Right lobe of liver (tissue), 6 donors: ENCODE results near the gene KRT76. TPM values are rescaled to one million over a fixed set of nuclear protein-coding genes. Genes with fewer than 3 reads are reported as not detected.

Experiments
- ATAC-seq, 4 donors: fragments of 200-7000 bp; cut with Tn5 transposase; one replicate each; pipeline ENCODE4 v1.9.1; 2020; ENCODE audit warnings: mild to moderate bottlenecking in 4 of 4, moderate library complexity in 4 of 4
- DNase-seq, 3 donors: peaks; one replicate each; pipeline ENCODE4 v3.0.0-alpha.2; 2020
- H3K27ac ChIP-seq, 3 donors: fragments of 200-600 bp; one replicate each; pipeline ENCODE4 v1.8.0; 2022
- H3K27me3 ChIP-seq, 2 donors: fragments of 200-600 bp; one replicate each; pipeline ENCODE4 v1.8.0; 2022
- H3K36me3 ChIP-seq, 4 donors: fragments of 200-600 bp; sonication (generic) in 1 of 4; one replicate each; pipeline versions ENCODE4 v1.5.1 to v1.8.0; 2017 to 2022; ENCODE audit warnings: control low read depth in 1 of 4
- H3K4me1 ChIP-seq, 4 donors: fragments of 200-600 bp; sonication (generic) in 1 of 4; one replicate each; pipeline versions ENCODE4 v1.5.1 to v1.8.0; 2017 to 2022; ENCODE audit warnings: control low read depth in 1 of 4
- H3K4me3 ChIP-seq, 3 donors: fragments of 200-600 bp; one replicate each; pipeline ENCODE4 v1.8.0; 2022
- H3K9me3 ChIP-seq, 4 donors: fragments of 200-600 bp; sonication (generic) in 1 of 4; one replicate each; pipeline versions ENCODE4 v1.5.1 to v1.8.0; 2017 to 2022; ENCODE audit warnings: control low read depth in 1 of 4
- POLR2A ChIP-seq: fragments of 450-650 bp; IDR thresholded peaks from one replicate; pipeline ENCODE4 v1.6.1; 2017; ENCODE audit warnings: antibody characterized with exemption, mild to moderate bottlenecking
- WGBS: methylation state at CpG from one replicate; pipeline ENCODE4 v1.1.6; 2018; ENCODE audit warnings: low coverage, low lambda C conversion rate; ENCODE audit not compliant: insufficient coverage; ENCODE audit errors: missing lambda C conversion rate; 5-methylcytosine and 5-hydroxymethylcytosine counted together
- intact Hi-C, 2 donors: fragments of 100-400 bp; cut with DNase I; formaldehyde crosslinking; loops; one replicate each; pipeline versions ENCODE4 v1.11.2 to v1.14.1; 2022
- total RNA-seq, 6 experiments: library from RNA; depleted of rRNA in 2 of 6; stranded (reverse); fragments of >200 nt in 2 of 6; fragmentation: NEBNext Ultra II Directional in 3 of 6; extraction: Animal tissue kit (Norgen Biotek cat#: 25700) in 3 of 6; gene quantifications; one replicate each; pipeline versions ENCODE4 v1.1.0 to v1.2.4, GENCODE V29; 2016 to 2023
- TF ChIP-seq, protein P1 (sequence below), 4 donors: fragments of 200-600 bp in 3 of 4; fragments of 450-650 bp in 1 of 4; IDR thresholded peaks; one replicate each; pipeline versions ENCODE4 v1.5.1 to v1.8.0; 2016 to 2022; ENCODE audit warnings: antibody characterized with exemption in 4 of 4, mild to moderate bottlenecking in 2 of 4
- donor health status: DM: no; HTN: yes; CAD: no.
- donor health status: DM: no; HTN: no; CAD: no.
- donor health status: DM: no; HTN: no; CAD: no.
- donor health status: DM: no; HTN: yes; CAD: no.
- donor health status: DM: no; HTN: yes; CAD: no.

The KRT76 gene
- total RNA-seq, 6 experiments from 2014 or later = not detected

DNA sequence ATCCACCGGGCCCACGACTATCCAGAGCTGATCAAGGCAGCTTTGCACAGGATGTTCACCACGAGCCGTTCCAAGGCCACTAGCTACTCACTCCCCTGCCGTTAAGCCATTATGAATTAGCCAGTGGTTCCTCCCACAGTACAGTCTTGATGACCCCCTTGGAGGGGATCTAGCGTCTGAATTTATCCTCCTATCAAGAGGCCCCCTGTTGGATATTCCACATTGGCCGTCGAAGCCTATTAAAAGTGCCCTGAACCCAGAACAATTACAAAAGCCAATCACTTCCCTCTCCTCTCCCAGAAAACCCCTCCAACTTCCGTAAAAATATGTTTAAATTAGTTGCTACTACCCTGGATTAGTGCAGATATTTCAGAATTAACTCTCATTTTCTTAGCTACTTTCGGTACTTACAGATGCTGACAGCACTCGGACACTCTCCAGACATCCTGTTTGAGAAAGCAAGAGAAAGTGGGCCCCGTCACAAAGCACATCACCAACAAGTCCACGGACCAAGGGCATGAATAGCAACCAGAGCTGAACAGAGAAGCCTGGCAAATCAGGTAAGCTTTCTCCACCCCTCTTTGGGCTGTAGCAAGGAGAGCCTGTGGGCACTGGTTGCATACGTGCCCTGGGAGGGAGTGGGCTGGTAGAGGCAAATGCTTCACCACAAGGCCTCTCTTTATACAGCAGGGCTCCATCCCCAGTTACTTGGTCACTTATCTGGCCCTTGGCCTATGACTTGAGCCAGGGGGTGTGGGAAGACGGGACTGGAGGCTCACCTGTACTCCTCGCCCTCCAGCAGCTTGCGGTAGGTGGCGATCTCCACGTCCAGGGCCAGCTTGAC, 13.5 kb upstream of the KRT76 start:
- H3K9me3 ChIP-seq = no peaks in the 10 kb centered on the region
- no peak for DNase-seq
- H3K27me3 ChIP-seq = no peaks in the 10 kb centered on the region
- H3K27ac ChIP-seq = no peak overlapping the region
- TF ChIP-seq, protein P1, sequence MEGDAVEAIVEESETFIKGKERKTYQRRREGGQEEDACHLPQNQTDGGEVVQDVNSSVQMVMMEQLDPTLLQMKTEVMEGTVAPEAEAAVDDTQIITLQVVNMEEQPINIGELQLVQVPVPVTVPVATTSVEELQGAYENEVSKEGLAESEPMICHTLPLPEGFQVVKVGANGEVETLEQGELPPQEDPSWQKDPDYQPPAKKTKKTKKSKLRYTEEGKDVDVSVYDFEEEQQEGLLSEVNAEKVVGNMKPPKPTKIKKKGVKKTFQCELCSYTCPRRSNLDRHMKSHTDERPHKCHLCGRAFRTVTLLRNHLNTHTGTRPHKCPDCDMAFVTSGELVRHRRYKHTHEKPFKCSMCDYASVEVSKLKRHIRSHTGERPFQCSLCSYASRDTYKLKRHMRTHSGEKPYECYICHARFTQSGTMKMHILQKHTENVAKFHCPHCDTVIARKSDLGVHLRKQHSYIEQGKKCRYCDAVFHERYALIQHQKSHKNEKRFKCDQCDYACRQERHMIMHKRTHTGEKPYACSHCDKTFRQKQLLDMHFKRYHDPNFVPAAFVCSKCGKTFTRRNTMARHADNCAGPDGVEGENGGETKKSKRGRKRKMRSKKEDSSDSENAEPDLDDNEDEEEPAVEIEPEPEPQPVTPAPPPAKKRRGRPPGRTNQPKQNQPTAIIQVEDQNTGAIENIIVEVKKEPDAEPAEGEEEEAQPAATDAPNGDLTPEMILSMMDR (IDR thresholded peaks at IDR 0.05) = no peak
- no peak for TF ChIP-seq POLR2A
- intact Hi-C loops = no loop called here
- 36% methylated on average over 8 of the region's 19 CpGs for WGBS
- H3K4me3 ChIP-seq = no peak overlapping the region
- H3K4me1 ChIP-seq = no peaks in the 10 kb centered on the region
- H3K36me3 ChIP-seq = no peaks in the 10 kb centered on the region
- ATAC-seq = no peak

DNA sequence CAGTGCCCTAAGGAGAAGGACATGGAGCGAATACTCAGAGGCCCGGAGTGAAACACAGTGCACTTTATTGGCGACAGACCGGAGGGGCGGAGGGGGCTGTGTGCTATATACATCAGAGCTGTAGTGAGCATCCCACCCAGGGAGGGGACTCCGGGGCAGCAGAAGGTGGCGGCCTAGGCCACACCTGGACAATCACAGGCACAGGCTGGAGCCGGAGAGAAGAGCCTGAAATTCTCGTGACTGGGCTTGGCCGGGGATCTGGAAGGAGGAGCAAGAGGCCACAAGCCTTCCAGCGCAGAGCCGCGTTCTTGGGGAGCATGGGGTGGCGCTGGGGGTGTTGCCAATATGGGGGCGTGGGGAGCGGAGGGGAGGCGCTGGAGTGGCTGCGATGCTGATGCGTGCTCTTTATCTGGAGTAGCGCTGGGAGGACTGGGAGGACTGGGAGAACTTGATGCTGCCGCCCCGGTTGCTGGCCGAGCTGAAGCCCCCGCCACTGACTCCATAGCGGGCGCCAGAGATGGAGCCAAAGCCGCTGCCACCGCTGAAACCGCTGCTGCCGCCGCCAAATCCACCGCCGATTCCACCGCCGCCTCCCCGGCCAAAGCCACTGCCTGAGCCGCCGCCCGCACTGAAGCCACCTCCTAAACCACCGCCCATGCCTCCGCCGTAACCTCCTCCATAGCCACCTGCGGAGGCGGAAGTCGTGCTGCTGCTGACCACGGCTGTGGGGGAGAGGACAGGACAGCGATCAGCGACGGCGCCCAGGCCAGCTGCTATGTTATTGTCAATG, 12.7 kb upstream of the KRT76 start:
- H3K27ac ChIP-seq = no peak overlapping the region
- no peak overlapping the region for H3K4me3 ChIP-seq
- H3K4me1 ChIP-seq = no peaks in the 10 kb centered on the region
- intact Hi-C loops = no loop called here
- no peaks in the 10 kb centered on the region for H3K9me3 ChIP-seq
- peak in 1 of 3 donors; percentile 24 for DNase-seq
- TF ChIP-seq, protein P1 (IDR thresholded peaks at IDR 0.05) = no peak
- TF ChIP-seq POLR2A = no peak
- 30% methylated on average over 17 of the region's 50 CpGs for WGBS
- ATAC-seq = no peak
- H3K36me3 ChIP-seq = no peaks in the 10 kb centered on the region
- no peaks in the 10 kb centered on the region for H3K27me3 ChIP-seq

- no peak for DNase-seq
- ATAC-seq = no peak
- H3K36me3 ChIP-seq = no peaks in the 10 kb centered on the region
- 92% methylated on average over 11 of the region's 11 CpGs for WGBS
- H3K9me3 ChIP-seq = no peaks in the 10 kb centered on the region
- no peak overlapping the region for H3K27ac ChIP-seq
- intact Hi-C loops = no loop called here
- H3K4me3 ChIP-seq = no peak overlapping the region
- TF ChIP-seq, protein P1 (IDR thresholded peaks at IDR 0.05) = no peak
- TF ChIP-seq POLR2A = no peak
- H3K27me3 ChIP-seq = no peaks in the 10 kb centered on the region
- H3K4me1 ChIP-seq = no peaks in the 10 kb centered on the region
Measured at GRCh38 chr12:52788876-52789636, 11.9 kb upstream of the KRT76 start.

DNA sequence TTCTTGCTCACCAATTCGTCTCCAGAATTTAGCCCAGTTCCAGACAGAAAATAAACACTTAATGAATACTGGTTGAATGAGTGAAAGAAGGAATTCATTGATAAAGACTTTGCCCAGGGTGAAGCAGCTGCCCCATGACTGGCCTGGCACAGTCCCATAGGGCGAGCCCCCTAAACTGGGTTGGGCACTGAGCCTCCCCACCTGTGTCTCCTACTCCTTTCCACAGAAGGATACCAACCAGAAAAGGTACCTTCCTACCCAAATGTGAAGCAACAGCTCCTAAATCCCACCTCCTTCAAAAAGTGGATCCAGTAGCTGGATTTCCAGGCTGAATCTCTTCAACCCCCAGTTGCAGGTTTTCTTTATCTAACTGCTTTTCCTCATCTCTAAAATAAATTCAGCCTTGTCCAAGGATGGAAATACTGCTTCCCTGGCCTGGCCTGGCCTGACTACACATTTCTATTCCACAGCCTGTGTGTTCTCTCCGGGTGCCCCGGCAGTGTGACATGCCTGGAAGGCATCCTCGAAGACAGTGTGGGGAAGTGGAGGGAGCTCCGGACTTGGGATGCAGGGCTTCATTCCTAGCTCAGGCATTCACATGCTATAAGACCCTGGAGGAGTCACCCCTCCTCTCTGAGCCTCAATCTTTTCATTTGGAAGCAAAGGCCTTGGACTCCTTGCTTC, 11.2 kb upstream of the KRT76 start:
- Histone ChIP-seq H3K9me3 (no peaks in the 10 kb centered on the region), H3K4me1 (no peaks in the 10 kb centered on the region), H3K36me3 (no peaks in the 10 kb centered on the region), H3K27ac (no peak overlapping the region), H3K27me3 (no peaks in the 10 kb centered on the region), H3K4me3 (no peak overlapping the region)
- no peak for ATAC-seq
- intact Hi-C loops = no loop called here
- 58% methylated on average over 3 of the region's 6 CpGs for WGBS
- TF ChIP-seq POLR2A = no peak
- TF ChIP-seq, protein P1 (IDR thresholded peaks at IDR 0.05) = no peak
- no peak for DNase-seq
